ENCODE results near the gene ASCL2. TPM values are rescaled to one million over a fixed set of nuclear protein-coding genes. Genes with fewer than 3 reads are reported as not detected.

Gene ASCL2
- total and polyA plus RNA-seq, 2 donors (not counting 3 experiments of a cell fraction or from before 2014, with no cell fraction given): not detected

DNA sequence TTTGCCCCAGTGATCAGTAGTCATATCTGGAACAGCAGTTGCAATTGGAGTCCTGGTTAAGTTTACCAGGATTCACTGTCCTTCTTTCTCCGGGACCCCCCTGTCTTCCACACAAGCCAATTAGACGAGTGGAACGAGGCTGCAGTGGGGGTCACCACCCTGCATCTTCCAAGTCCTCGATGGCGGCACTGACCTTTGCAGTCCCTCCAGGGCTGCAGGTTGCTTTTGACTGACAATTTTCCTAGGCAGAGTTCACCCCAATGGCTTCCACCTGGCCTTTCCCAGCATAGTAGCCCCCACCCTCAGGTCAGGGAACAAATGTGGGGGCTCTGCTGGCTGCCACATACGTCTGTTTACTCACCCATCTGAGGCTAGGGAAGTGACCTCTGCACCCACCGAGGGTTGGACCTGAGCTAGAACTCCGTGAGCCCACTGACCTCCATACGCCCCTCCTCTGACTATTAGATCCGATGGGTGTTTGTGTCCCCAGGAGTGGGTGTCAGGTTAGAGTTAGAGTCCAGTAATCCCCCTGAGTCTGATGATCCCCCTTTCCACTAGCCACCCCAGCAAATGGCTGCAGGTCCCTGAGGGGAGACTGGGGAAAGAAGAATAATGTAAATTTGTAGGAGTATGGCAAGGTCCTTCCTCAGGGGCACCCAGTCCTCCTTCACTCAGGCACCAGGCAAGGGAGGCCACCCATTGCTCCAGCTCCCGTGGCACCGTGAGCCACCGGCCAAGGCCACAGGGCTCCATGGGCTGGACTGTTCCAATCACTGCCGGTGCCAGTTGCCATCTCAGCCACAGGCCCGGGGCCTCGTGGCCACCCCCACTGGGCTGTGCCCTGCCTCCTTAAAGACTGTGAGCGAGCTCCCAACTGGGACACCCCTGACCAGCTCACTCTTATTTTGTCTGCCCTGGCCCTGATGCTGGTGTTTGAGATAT, 25.9 kb upstream of the ASCL2 start:
- dilution Hi-C loops (cut with MboI; ENCODE audit: extremely low pct_ligation_motif_present, low sequenced_read_pairs): no loop called here
- no peak for FAIRE-seq

DNA sequence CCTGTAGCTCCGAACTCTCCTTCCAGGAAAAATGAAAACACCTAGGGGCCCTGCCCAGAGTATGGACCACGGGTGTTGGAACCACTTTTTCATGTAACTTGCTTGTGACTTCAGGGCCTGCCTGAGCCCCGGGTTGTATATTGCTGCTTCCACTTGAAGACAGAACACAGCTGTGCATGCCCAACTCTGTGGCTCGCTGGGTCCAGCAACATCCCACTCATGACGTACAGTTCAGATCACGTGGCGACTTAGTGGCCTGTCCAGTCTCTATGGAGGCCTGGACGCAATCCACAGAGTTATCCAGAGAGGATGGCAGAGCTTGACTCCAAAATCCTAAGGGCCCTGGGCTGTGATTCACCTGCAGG, 24.5 kb upstream of the ASCL2 start:
- no TSS peak for BruUV-seq (replicated peaks)
- Histone ChIP-seq H2AFZ (ENCODE audit: low read depth, low read length) (no peak overlapping the region), H3K9me3 (replicated peaks; ENCODE audit: control insufficient read depth, insufficient read depth, low read length) (no peaks in the 10 kb centered on the region), H3K27ac (ENCODE audit: insufficient read depth, low read depth, low read length) (no peak overlapping the region), H4K20me1 (replicated peaks; ENCODE audit: control insufficient read depth, extremely low read depth, insufficient read depth, low read length) (no peaks in the 10 kb centered on the region), H3K9ac (replicated peaks; ENCODE audit: extremely low read depth, insufficient read depth, low read length) (no peak overlapping the region), H3K4me1 (ENCODE audit: control insufficient read depth, extremely low read depth, insufficient read depth, low read length) (no peaks in the 10 kb centered on the region), H3K79me2 (ENCODE audit: control insufficient read depth, insufficient read depth, low read length) (no peaks in the 10 kb centered on the region), H3K9me1 (replicated peaks; ENCODE audit: control insufficient read depth, extremely low read depth, insufficient read depth, low read length) (no peaks in the 10 kb centered on the region), H3K27me3 (ENCODE audit: control insufficient read depth in 2 of 2, insufficient read depth in 2 of 2, low read length in 2 of 2) (no peaks in the 10 kb centered on the region), H3K36me3 (ENCODE audit: control insufficient read depth in 2 of 2, extremely low read depth in 1 of 2, insufficient read depth in 2 of 2, low read length in 2 of 2) (no peaks in the 10 kb centered on the region), H3K4me3 (replicated peaks in 1 of 3; ENCODE audit: insufficient read depth in 1 of 3, low read depth in 1 of 3, low read length in 3 of 3) (no peak overlapping the region), H3K4me2 (ENCODE audit: insufficient read depth, low read length) (no peak overlapping the region)
- dilution Hi-C loops (cut with MboI; ENCODE audit: extremely low pct_ligation_motif_present, low sequenced_read_pairs): no loop called here
- FAIRE-seq: no peak
- ChIA-PET CTCF (interaction anchor here (1.4 to 1.7 kb wide), 2 partner anchors 10 to 125 kb away, joined by 3 to 5 read pairs; no protein-coding TSS in a partner anchor), POLR2A (no interaction called here)
- no peak for DNase-seq (ENCODE audit: low read depth, low spot score)
- TF ChIP-seq JUN (IDR thresholded peaks at IDR 0.05; ENCODE audit: borderline replicate concordance, insufficient read depth, insufficient read length, low read depth) (no peak), MYC (IDR thresholded peaks at IDR 0.05; ENCODE audit: low read depth, low read length) (no peak), FOS (IDR thresholded peaks at IDR 0.05; ENCODE audit: borderline replicate concordance, insufficient read depth, low read length) (no peak), GATA2 (IDR thresholded peaks at IDR 0.05; ENCODE audit: insufficient read depth, insufficient read length, low read depth, low read length) (no peak), POLR2AphosphoS5 (IDR thresholded peaks at IDR 0.05; ENCODE audit: insufficient read depth, low read depth, low read length) (no peak)
- intact Hi-C loops (cut with micrococcal nuclease): no loop called here

More for the DNA sequence above, 25.9 kb upstream of the ASCL2 start:
- Histone ChIP-seq H4K20me1 (replicated peaks; ENCODE audit: control insufficient read depth, extremely low read depth, insufficient read depth, low read length) (no peaks in the 10 kb centered on the region), H3K27me3 (ENCODE audit: control insufficient read depth in 2 of 2, insufficient read depth in 2 of 2, low read length in 2 of 2) (no peaks in the 10 kb centered on the region), H3K79me2 (ENCODE audit: control insufficient read depth, insufficient read depth, low read length) (no peaks in the 10 kb centered on the region), H3K27ac (ENCODE audit: insufficient read depth, low read depth, low read length) (no peak overlapping the region), H3K4me3 (replicated peaks in 1 of 3; ENCODE audit: insufficient read depth in 1 of 3, low read depth in 1 of 3, low read length in 3 of 3) (no peak overlapping the region), H3K36me3 (ENCODE audit: control insufficient read depth in 2 of 2, extremely low read depth in 1 of 2, insufficient read depth in 2 of 2, low read length in 2 of 2) (no peaks in the 10 kb centered on the region), H3K9me3 (replicated peaks; ENCODE audit: control insufficient read depth, insufficient read depth, low read length) (no peaks in the 10 kb centered on the region), H3K4me1 (ENCODE audit: control insufficient read depth, extremely low read depth, insufficient read depth, low read length) (no peaks in the 10 kb centered on the region), H2AFZ (ENCODE audit: low read depth, low read length) (no peak overlapping the region), H3K9me1 (replicated peaks; ENCODE audit: control insufficient read depth, extremely low read depth, insufficient read depth, low read length) (no peaks in the 10 kb centered on the region), H3K4me2 (ENCODE audit: insufficient read depth, low read length) (no peak overlapping the region), H3K9ac (replicated peaks; ENCODE audit: extremely low read depth, insufficient read depth, low read length) (no peak overlapping the region)
- intact Hi-C loops (cut with micrococcal nuclease): no loop called here
- ChIA-PET POLR2A (interaction anchor here (0.6 kb wide), 1 partner anchor 881 kb away, joined by 3 read pairs; no protein-coding TSS in a partner anchor), CTCF (interaction anchor here (1.2 to 1.4 kb wide), 2 partner anchors 121 to 123 kb away, joined by 3 read pairs; no protein-coding TSS in a partner anchor)
- DNase-seq (ENCODE audit: low read depth, low spot score): no peak
- no peak for TF ChIP-seq POLR2A (IDR thresholded peaks at IDR 0.05; ENCODE audit: low read depth, low read length)
- TF ChIP-seq EZH2 (IDR thresholded peaks at IDR 0.05; ENCODE audit: borderline replicate concordance, low read depth, low read length, severe bottlenecking): no peak
- TF ChIP-seq, protein P1, sequence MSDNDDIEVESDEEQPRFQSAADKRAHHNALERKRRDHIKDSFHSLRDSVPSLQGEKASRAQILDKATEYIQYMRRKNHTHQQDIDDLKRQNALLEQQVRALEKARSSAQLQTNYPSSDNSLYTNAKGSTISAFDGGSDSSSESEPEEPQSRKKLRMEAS (IDR thresholded peaks at IDR 0.05; ENCODE audit: insufficient read depth, insufficient read length): no peak
- TF ChIP-seq POLR2AphosphoS5 (IDR thresholded peaks at IDR 0.05; ENCODE audit: insufficient read depth, low read depth, low read length): no peak
- TF ChIP-seq FOS (IDR thresholded peaks at IDR 0.05; ENCODE audit: borderline replicate concordance, insufficient read depth, low read length): no peak
- no TSS peak for BruUV-seq (replicated peaks)

Measured in endothelial cell of umbilical vein (primary cell).